Fibroblast of the aortic adventitia (primary cell): ENCODE data around the gene AURKA. TPM values are rescaled to one million over a fixed set of nuclear protein-coding genes. Genes with fewer than 3 reads are reported as not detected.
"Not testable (repeated sequence)": the region's sequence is repeated elsewhere in the genome, so short reads cannot be mapped to it uniquely, and the experiment has no call there.

Experiments used
- DNase-seq: peaks from one replicate; pipeline ENCODE4 v3.0.0-alpha.2; 2010; ENCODE audit warnings: low read depth
- H3K4me3 ChIP-seq: 2 replicates; pipeline ENCODE4 v1.5.1; 2011; ENCODE audit warnings: low read depth, mild to moderate bottlenecking, control low read depth, low read length, moderate library complexity
- total RNA-seq: library from RNA; depleted of rRNA; stranded (reverse); fragments of >200 nt; gene quantifications from 2 replicates; pipeline ENCODE4 v1.2.3, GENCODE V29; 2012; ENCODE audit warnings: low replicate concordance
- TF ChIP-seq, protein P1 (sequence below): IDR thresholded peaks from 2 replicates; pipeline ENCODE4 v1.5.1; 2011; ENCODE audit warnings: mild to moderate bottlenecking, low read length, control low read depth, inconsistent platforms; ENCODE audit not compliant: insufficient read depth

The AURKA gene
- total RNA-seq, 1 donor, result 29.1 TPM

DNA sequence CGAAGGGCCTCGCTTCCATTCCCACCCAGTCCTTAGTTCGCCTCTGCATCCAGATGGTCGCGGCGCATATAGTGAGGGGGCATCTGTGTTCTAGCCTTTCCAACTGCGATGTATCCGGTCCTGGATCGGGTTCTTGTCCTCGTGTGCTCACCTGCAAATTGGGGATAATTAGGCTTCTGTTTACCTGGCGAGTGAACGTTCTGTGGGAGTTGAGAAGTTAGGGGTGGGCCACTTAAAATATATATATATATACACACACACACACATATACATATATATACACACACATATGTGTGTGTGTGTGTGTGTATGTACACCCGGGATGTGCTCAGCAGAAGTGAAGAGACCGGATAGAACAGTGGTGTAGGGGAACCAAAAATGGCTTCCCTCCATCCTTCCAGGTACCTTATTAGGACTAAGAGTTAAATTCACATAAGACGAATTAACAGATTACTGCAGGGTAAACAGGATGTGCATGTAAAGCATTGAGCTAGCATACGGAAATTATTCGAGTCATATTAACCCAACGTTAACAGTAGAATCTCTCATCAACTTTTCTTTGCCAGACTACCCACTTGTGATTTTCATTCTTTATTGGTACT, 967 bp upstream of the AURKA start:
- H3K4me3 ChIP-seq, result peak overlapping the region; percentile 100
- TF ChIP-seq, protein P1, sequence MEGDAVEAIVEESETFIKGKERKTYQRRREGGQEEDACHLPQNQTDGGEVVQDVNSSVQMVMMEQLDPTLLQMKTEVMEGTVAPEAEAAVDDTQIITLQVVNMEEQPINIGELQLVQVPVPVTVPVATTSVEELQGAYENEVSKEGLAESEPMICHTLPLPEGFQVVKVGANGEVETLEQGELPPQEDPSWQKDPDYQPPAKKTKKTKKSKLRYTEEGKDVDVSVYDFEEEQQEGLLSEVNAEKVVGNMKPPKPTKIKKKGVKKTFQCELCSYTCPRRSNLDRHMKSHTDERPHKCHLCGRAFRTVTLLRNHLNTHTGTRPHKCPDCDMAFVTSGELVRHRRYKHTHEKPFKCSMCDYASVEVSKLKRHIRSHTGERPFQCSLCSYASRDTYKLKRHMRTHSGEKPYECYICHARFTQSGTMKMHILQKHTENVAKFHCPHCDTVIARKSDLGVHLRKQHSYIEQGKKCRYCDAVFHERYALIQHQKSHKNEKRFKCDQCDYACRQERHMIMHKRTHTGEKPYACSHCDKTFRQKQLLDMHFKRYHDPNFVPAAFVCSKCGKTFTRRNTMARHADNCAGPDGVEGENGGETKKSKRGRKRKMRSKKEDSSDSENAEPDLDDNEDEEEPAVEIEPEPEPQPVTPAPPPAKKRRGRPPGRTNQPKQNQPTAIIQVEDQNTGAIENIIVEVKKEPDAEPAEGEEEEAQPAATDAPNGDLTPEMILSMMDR, result no peak
- peak; percentile 25 for DNase-seq

DNA sequence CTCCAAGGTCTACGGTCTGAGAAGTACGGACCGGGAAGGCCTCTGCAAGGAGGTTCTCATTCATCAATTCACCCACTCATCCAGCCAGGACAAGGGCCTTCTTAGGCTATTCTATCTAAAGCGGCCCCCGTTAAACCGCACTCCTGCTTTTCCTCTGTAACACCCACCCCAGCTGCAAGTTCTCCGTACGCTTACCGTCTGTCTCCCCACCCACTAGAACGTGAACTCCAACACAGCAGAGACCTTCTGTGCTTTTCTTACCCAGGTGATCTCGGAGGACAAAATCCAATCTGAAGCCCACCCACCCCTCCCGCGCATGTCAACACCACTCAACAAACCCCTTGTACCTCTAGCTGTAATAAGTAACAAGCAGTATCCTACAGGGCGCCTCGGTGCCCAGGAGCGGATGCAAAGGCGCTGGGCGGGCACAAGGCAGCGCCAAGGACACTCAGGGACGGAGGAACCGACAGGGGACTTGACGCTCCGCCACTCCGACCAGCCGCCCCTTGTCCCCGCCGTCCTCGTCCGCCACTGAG, 351 bp downstream of the AURKA start:
- peak; percentile 8 for DNase-seq
- H3K4me3 ChIP-seq, result peak overlapping the region; percentile 90
- TF ChIP-seq, protein P1, result no peak

DNA sequence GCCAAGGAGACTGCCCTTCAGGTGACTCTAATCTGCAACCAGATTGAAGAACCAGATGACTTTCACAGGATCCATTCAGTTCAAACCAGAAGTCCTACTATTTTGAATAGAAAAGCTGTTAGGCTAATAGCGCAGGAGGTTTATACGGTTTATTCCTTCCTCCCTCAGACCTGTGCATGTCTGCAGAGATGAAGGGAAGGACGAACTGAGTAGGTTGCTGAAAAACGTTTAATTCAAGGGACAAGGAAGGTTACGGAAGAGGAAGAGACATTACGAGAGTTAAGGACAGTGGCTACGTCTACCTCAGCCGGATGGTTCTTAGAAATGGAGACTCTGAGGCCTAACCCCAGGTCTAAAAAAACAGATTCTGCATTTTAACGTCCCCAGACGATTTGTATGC, 978 bp downstream of the AURKA start:
- no peak for DNase-seq
- TF ChIP-seq, protein P1, result no peak
- peak overlapping the region; percentile 90 for H3K4me3 ChIP-seq

DNA sequence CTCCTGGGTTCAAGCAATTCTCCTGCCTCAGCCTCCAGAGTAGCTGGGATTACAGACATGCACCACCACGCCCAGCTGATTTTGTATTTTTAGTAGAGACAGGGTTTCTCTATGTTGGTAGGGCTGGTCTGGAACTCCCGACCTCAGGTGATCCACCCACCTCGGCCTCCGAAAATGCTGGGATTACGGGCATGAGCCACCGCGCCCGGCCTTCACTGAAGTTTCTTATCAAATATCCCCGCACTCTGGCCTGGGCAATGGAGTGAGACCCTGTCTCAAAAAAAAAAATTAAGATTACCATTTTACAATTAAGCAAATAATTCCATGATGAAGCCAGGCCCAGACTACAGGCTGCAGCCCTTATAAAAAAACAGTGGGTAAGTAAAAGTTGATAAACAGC, 1.6 kb downstream of the AURKA start:
- not testable (repeated sequence) for H3K4me3 ChIP-seq, DNase-seq

DNA sequence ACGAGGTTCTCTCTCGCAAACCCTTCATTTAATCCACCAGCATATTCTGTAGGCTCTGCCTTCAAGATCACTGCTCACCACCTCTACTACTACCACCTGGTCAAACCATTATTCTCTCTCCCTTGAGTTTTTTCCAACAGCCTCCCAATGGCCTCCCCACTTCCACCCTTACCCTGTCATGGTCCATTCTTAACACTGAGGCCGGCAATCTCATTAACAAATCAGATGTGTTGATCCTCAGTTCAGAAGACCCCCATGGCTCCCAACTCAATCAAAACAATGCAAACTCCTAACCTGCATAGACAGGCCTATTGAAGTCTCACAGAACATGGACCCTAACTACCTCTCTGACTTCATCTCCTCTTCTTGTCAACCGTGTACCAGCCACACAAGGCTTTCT, 2.2 kb downstream of the AURKA start:
- no peak overlapping the region for H3K4me3 ChIP-seq

DNA sequence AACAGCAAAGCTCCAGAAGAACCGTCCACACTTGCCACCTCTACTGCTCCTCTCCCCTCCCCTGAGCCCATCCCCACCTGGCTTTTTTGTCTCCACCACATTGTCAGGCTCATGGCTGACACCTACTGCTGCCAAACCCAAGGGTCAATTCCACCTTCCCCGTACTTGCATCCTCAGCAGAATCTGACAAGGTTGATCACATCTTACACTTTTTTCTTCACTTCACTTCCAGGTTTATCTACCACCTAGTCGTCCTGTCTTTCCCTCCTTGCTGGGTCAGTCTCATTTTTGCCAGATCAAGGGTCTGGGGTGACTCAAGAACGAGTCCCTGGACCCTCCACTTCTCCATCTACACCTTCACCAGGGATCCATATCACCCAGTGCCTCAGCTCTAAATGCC, 3.1 kb downstream of the AURKA start:
- TF ChIP-seq, protein P1, result no peak
- H3K4me3 ChIP-seq, result no peak overlapping the region
- DNase-seq, result no peak

More for the DNA sequence above, 2.2 kb downstream of the AURKA start:
- TF ChIP-seq, protein P1, result no peak
- DNase-seq, result no peak

DNA sequence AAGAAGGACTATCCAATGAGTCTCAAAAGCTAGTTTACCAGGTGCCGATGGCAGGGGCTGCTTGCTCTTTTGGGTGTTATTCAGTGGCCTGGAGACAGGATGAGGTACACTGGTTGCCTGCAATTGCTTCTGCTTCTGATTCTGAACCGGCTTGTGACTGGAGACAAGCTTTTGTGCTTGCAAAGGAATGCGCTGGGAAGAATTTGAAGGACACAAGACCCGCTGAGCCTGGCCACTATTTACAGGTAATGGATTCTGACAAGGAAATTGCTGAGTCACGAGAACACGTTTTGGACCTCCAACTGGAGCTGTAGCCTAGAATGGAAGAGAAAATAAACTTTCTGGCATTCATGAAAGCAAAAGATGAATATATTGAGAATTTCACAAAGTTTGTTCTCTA, 5.8 kb downstream of the AURKA start:
- no peak overlapping the region for H3K4me3 ChIP-seq
- no peak for DNase-seq
- TF ChIP-seq, protein P1, result no peak
